Smooth muscle cell (in vitro differentiated cells): Measurements from ENCODE around the gene ICAM5. TPM values are rescaled to one million over a fixed set of nuclear protein-coding genes. Genes with fewer than 3 reads are reported as not detected.

Source experiments
- DNase-seq: peaks from one replicate; lab custom pipeline; 2025; ENCODE audit not compliant: unreplicated experiment; lab: John Stamatoyannopoulos, UW
- H2AFZ ChIP-seq: fragments of 200-600 bp; sonication (generic); 2 replicates; pipeline ENCODE4 v1.6.0; 2016; ENCODE audit warnings: antibody characterized with exemption, low read depth, mild to moderate bottlenecking
- H3F3A ChIP-seq: fragments of 200-600 bp; sonication (generic); 2 replicates; pipeline ENCODE4 v1.6.0; 2017; ENCODE audit warnings: antibody characterized with exemption, low read depth
- H3K27ac ChIP-seq: fragments of 200-600 bp; sonication (generic); 2 replicates; pipeline ENCODE4 v1.5.1; 2016; ENCODE audit warnings: low read depth, mild to moderate bottlenecking
- H3K27me3 ChIP-seq: fragments of 200-600 bp; sonication (generic); 2 replicates; pipeline ENCODE4 v1.6.1; 2016; ENCODE audit warnings: low read depth, mild to moderate bottlenecking
- H3K36me3 ChIP-seq: fragments of 200-600 bp; sonication (generic); 2 replicates; pipeline ENCODE4 v1.5.1; 2016; ENCODE audit warnings: low read depth
- H3K4me1 ChIP-seq: fragments of 200-600 bp; sonication (generic); 2 replicates; pipeline ENCODE4 v1.5.1; 2016; ENCODE audit warnings: low read depth
- H3K4me2 ChIP-seq: fragments of 200-600 bp; sonication (generic); 2 replicates; pipeline ENCODE4 v1.6.0; 2016; ENCODE audit warnings: mild to moderate bottlenecking
- H3K4me3 ChIP-seq: fragments of 200-600 bp; sonication (generic); 2 replicates; pipeline ENCODE4 v1.5.1; 2016; ENCODE audit warnings: mild to moderate bottlenecking
- H3K79me2 ChIP-seq: fragments of 200-600 bp; sonication (generic); 2 replicates; pipeline ENCODE4 v1.6.0; 2016; ENCODE audit warnings: low read depth, mild to moderate bottlenecking
- H3K9ac ChIP-seq: fragments of 200-600 bp; sonication (generic); 2 replicates; pipeline ENCODE4 v1.6.0; 2016; ENCODE audit warnings: low read depth
- H3K9me3 ChIP-seq: fragments of 200-600 bp; sonication (generic); replicated peaks from 2 replicates; pipeline ENCODE4 v1.5.1; 2016; ENCODE audit warnings: low read depth
- H4K20me1 ChIP-seq: fragments of 200-600 bp; sonication (generic); 2 replicates; pipeline ENCODE4 v1.6.0; 2016; ENCODE audit warnings: low read depth
- WGBS: methylation state at CpG from one replicate; pipeline ENCODE4 v1.1.7; 2016; ENCODE audit warnings: low lambda C conversion rate; 5-methylcytosine and 5-hydroxymethylcytosine counted together
- polyA plus RNA-seq: library from polyadenylated mRNA; unstranded; fragments of >200 nt; fragmentation: Nextera tagmentation; extraction: Ambion mirVana; gene quantifications from 2 replicates; pipeline ENCODE4 v1.2.1, GENCODE V29; 2016
- total RNA-seq: library from RNA; depleted of rRNA; stranded (reverse); fragments of >200 nt; gene quantifications from 2 replicates; pipeline ENCODE4 v1.2.3, GENCODE V29; 2014
- TF ChIP-seq, protein P1 (sequence below): fragments of 200-600 bp; sonication (generic); IDR thresholded peaks from 2 replicates; pipeline ENCODE4 v1.5.1; 2017; ENCODE audit warnings: borderline replicate concordance, mild to moderate bottlenecking, antibody characterized with exemption; ENCODE audit not compliant: insufficient read depth, poor library complexity, severe bottlenecking

The ICAM5 gene
- total and polyA plus RNA-seq, 2 experiments from 2014 or later: 4.0 to 4.4 TPM

DNA sequence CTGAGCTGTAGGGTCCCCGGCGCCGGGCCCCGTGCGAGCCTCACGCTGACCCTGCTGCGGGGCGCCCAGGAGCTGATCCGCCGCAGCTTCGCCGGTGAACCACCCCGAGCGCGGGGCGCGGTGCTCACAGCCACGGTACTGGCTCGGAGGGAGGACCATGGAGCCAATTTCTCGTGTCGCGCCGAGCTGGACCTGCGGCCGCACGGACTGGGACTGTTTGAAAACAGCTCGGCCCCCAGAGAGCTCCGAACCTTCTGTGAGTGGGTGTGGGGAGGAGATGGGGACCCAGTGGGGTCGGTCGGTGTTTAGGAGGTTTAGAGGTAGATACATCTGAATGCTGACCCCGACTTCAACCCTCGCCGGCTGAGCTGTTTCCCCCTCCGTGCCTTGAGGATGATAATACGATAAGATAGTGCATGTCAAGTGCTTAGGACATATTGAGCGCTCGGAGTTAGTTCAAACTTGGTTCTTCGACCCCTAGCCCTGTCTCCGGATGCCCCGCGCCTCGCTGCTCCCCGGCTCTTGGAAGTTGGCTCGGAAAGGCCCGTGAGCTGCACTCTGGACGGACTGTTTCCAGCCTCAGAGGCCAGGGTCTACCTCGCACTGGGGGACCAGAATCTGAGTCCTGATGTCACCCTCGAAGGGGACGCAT lies 1.9 kb downstream of the ICAM5 start:
- Histone ChIP-seq H3K4me2 (peak overlapping the region; percentile 89), H3K36me3 (no peaks in the 10 kb centered on the region), H3K4me1 (peaks cover 39% of the 10 kb centered on the region), H3F3A (no peaks in the 10 kb centered on the region), H3K27ac (no peak overlapping the region), H3K9ac (no peak overlapping the region), H3K79me2 (no peaks in the 10 kb centered on the region), H4K20me1 (no peaks in the 10 kb centered on the region), H3K9me3 (no peaks in the 10 kb centered on the region), H3K27me3 (peaks cover 100% of the 10 kb centered on the region), H3K4me3 (peak overlapping the region; percentile 41), H2AFZ (no peak overlapping the region)
- TF ChIP-seq, protein P1, sequence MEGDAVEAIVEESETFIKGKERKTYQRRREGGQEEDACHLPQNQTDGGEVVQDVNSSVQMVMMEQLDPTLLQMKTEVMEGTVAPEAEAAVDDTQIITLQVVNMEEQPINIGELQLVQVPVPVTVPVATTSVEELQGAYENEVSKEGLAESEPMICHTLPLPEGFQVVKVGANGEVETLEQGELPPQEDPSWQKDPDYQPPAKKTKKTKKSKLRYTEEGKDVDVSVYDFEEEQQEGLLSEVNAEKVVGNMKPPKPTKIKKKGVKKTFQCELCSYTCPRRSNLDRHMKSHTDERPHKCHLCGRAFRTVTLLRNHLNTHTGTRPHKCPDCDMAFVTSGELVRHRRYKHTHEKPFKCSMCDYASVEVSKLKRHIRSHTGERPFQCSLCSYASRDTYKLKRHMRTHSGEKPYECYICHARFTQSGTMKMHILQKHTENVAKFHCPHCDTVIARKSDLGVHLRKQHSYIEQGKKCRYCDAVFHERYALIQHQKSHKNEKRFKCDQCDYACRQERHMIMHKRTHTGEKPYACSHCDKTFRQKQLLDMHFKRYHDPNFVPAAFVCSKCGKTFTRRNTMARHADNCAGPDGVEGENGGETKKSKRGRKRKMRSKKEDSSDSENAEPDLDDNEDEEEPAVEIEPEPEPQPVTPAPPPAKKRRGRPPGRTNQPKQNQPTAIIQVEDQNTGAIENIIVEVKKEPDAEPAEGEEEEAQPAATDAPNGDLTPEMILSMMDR: no peak
- no peak for DNase-seq
- WGBS: 8% methylated on average over 49 of the region's 49 CpGs

DNA sequence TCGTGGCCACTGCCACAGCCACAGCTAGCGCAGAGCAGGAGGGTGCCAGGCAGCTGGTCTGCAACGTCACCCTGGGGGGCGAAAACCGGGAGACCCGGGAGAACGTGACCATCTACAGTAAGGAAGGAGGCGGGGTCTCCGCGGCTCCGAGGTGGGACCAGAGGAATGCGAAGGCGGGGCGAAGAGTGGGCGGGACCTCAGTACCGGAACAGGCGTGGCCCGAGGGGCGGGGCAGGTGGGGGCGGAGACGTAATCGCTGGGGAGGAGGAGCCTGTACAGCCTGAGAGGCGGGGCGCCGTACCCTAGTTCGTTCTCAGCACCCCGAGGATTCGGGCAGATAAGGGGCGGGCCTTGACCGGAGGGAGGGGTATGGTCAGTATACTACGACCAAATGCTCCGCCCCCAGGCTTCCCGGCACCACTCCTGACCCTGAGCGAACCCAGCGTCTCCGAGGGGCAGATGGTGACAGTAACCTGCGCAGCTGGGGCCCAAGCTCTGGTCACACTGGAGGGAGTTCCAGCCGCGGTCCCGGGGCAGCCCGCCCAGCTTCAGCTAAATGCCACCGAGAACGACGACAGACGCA lies 2.5 kb downstream of the ICAM5 start:
- no peak for DNase-seq
- Histone ChIP-seq H3K27ac (no peak overlapping the region), H3K4me2 (peak overlapping the region; percentile 89), H3F3A (no peaks in the 10 kb centered on the region), H4K20me1 (no peaks in the 10 kb centered on the region), H3K36me3 (no peaks in the 10 kb centered on the region), H3K4me3 (peak overlapping the region; percentile 41), H2AFZ (no peak overlapping the region), H3K4me1 (peaks cover 33% of the 10 kb centered on the region), H3K9ac (no peak overlapping the region), H3K9me3 (no peaks in the 10 kb centered on the region), H3K79me2 (no peaks in the 10 kb centered on the region), H3K27me3 (peaks cover 98% of the 10 kb centered on the region)
- WGBS: 3% methylated on average over 36 of the region's 45 CpGs
- TF ChIP-seq, protein P1: no peak

DNA sequence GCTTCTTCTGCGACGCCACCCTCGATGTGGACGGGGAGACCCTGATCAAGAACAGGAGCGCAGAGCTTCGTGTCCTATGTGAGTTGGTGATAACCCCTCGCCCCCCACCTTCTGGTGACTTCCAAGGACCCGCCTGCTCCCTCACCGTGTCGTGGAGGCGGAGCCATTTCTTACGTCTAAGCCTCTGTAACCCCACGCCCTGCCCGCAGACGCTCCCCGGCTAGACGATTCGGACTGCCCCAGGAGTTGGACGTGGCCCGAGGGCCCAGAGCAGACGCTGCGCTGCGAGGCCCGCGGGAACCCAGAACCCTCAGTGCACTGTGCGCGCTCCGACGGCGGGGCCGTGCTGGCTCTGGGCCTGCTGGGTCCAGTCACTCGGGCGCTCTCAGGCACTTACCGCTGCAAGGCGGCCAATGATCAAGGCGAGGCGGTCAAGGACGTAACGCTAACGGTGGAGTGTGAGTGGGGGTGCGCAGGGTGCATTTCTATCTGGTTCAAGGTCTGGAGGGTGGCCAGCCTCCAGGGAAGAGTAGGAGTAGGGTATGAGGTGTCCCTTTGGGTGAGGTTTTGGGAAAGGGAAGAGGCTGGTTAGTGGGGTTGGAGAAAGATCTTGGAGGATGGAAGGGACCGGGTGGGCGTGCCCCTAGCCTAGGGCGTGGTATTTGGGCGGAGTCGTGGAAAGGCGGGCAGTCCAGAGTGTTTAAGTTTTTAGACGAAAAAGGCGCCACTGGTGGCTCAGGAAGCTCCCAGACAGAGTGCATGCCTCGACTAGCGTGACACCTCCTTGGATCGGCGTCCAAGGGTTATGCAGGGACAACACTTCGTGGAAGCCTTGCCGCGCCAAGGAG lies 3.3 kb downstream of the ICAM5 start:
- DNase-seq: no peak
- Histone ChIP-seq H3K4me1 (peaks cover 32% of the 10 kb centered on the region), H3K9ac (no peak overlapping the region), H3F3A (no peaks in the 10 kb centered on the region), H3K79me2 (no peaks in the 10 kb centered on the region), H3K27ac (no peak overlapping the region), H3K9me3 (no peaks in the 10 kb centered on the region), H3K36me3 (no peaks in the 10 kb centered on the region), H4K20me1 (no peaks in the 10 kb centered on the region), H3K4me2 (peak overlapping the region; percentile 89), H2AFZ (no peak overlapping the region), H3K27me3 (peaks cover 95% of the 10 kb centered on the region), H3K4me3 (peak overlapping the region; percentile 41)
- TF ChIP-seq, protein P1: no peak
- WGBS: 28% methylated on average over 53 of the region's 56 CpGs
